NB4 (cell line): ENCODE results near the gene ANKRD65.

Experiments used
- CTCF ChIP-seq: IDR thresholded peaks from one replicate; pipeline ENCODE4 v1.5.1; 2012; ENCODE audit warnings: low read depth, low read length
- MYC ChIP-seq: IDR thresholded peaks from 2 replicates; pipeline ENCODE4 v1.6.1; 2011; ENCODE audit warnings: low read depth, low read length
- POLR2A ChIP-seq: IDR thresholded peaks from 2 replicates; pipeline ENCODE4 v1.6.1; 2011; ENCODE audit warnings: mild to moderate bottlenecking; ENCODE audit not compliant: insufficient read length; ENCODE audit errors: extremely low read depth

DNA sequence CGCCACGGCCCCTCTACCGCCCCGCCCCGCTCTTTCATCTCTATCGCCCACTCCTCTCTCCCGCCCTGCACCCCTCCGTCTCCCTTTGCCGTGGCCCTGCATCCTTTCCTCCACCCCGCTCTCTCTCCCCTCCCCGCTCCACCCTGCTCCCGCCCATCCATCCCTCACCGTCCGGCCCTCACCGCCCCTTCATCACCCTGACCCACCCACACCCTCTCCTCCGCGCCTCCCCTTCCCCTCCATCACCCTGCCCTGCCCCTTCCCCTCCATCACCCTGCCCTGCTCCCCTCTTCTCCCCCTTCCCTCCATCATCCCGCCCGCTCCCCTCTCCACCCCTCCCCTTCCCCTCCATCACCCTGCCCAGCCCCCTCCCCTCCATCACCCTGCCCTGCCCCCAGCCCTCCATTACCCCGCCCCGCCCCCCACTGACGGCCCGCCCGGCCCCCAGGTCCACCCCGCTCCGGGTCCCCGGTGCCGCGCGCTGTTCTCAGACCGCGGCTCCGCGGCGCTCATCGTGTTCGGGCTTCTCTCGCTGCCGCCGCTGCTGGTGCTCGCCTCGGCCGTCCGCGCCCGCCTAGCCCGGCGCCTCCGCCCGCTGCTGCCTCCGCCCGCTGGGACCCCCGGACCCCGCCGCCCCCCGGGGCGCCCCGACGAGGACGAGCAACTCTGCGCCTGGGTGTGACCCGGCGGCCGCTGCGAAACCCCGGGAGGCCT is 6.2 kb upstream of the ANKRD65 start:
- no peak for TF ChIP-seq CTCF
- no peak for TF ChIP-seq POLR2A
- TF ChIP-seq MYC: no peak
